Measurements from ENCODE around the gene ZNF730. TPM values are rescaled to one million over a fixed set of nuclear protein-coding genes. Genes with fewer than 3 reads are reported as not detected.

ZNF730 gene
- total and polyA plus RNA-seq, 9 of the 15 experiments (the other 6 are each of a cell fraction or from before 2014, with no cell fraction given), result 0.28 to 2.0 (median 0.56) TPM

GRCh38 chr19:23095418-23095817 lies 21.4 kb upstream of the ZNF730 start (continued):
- TF ChIP-seq BHLHE40 (IDR thresholded peaks at IDR 0.05; ENCODE audit: low read length) (no peak), SUPT5H (IDR thresholded peaks at IDR 0.05) (no peak), IFI16 (CRISPR knock-in tag; IDR thresholded peaks at IDR 0.05) (no peak), ATF6 (CRISPR knock-in tag; IDR thresholded peaks at IDR 0.05) (no peak), PTBP1 (IDR thresholded peaks at IDR 0.05; ENCODE audit: low read depth, low read length) (no peak), JUNB (CRISPR knock-in tag; conservative IDR thresholded peaks at IDR 0.05) (no peak)

GRCh38 chr19:23098286-23098685 lies 18.5 kb upstream of the ZNF730 start:
- in situ Hi-C loops (cut with MboI), result no loop called here
- no peak for FAIRE-seq
- no peak overlapping the region for H3K27ac ChIP-seq (ENCODE audit: extremely low read depth, low read depth, low read length)
- peaks cover 2% of the 10 kb centered on the region; the same call in 1 of the 2 replicates for H3K9me3 ChIP-seq (replicated peaks; ENCODE audit: control insufficient read depth, insufficient read depth, low read depth, low read length)
- BruUV-seq (replicated peaks), result no TSS peak
- no peaks in the 10 kb centered on the region for H3K4me1 ChIP-seq (replicated peaks in 1 of 2; ENCODE audit: control insufficient read depth in 2 of 2, insufficient read depth in 2 of 2, low read length in 2 of 2)
- ChIA-PET POLR2A (no interaction called here), CTCF (ENCODE audit: low intra/inter-chr PET ratio) (no interaction called here)
- no peak overlapping the region for H3K4me3 ChIP-seq
- H3K4me2 ChIP-seq (ENCODE audit: insufficient read depth, low read length), result no peak overlapping the region
- DNase-seq (ENCODE audit: extremely low read depth in 1 of 4, low spot score in 3 of 4), result no peak
- no peak overlapping the region for H2AFZ ChIP-seq (ENCODE audit: low read depth, low read length)
- TF ChIP-seq MTA2 (IDR thresholded peaks at IDR 0.05; ENCODE audit: low read depth) (no peak), HDAC2 (IDR thresholded peaks at IDR 0.05) (no peak), RAD51 (IDR thresholded peaks at IDR 0.05; ENCODE audit: borderline replicate concordance, low read depth) (no peak), ZNF655 (CRISPR knock-in tag; IDR thresholded peaks at IDR 0.05) (no peak)
- WGBS (ENCODE audit: insufficient coverage, low coverage, missing lambda C conversion rate), result 0% methylated on average over 2 of the region's 2 CpGs
- no peak for ATAC-seq
- intact Hi-C loops (cut with micrococcal nuclease), result no loop called here
- H3K9ac ChIP-seq (ENCODE audit: insufficient read depth in 1 of 2, low read depth in 2 of 2, low read length in 2 of 2), result no peak overlapping the region
- H3K9me1 ChIP-seq (ENCODE audit: control insufficient read depth, insufficient read depth, low read length), result no peaks in the 10 kb centered on the region
- H3K36me3 ChIP-seq (ENCODE audit: control insufficient read depth, insufficient read depth, low read length), result no peaks in the 10 kb centered on the region
- H3K27me3 ChIP-seq (ENCODE audit: control insufficient read depth in 2 of 2, insufficient read depth in 2 of 2, low read length in 2 of 2), result no peaks in the 10 kb centered on the region
- H4K20me1 ChIP-seq (replicated peaks; ENCODE audit: control insufficient read depth, insufficient read depth, low read length), result no peaks in the 10 kb centered on the region
- no peaks in the 10 kb centered on the region for H3K79me2 ChIP-seq (ENCODE audit: control insufficient read depth, insufficient read depth, low read length)
